Liver (tissue), 9 donors: ENCODE measurements around the gene EFCC1. TPM values are rescaled to one million over a fixed set of nuclear protein-coding genes. Genes with fewer than 3 reads are reported as not detected.
"Not testable (repeated sequence)": the region's sequence is repeated elsewhere in the genome, so short reads cannot be mapped to it uniquely, and the experiment has no call there.

Experiments
- DNase-seq: peaks from one replicate; pipeline ENCODE4 v3.0.0-alpha.2; 2017; ENCODE audit warnings: low spot score
- H3K27ac ChIP-seq, 2 donors: one replicate each; pipeline ENCODE4 v1.7.0; 2013; ENCODE audit warnings: inconsistent platforms in 2 of 2, low read length in 2 of 2, control low read depth in 1 of 2, low read depth in 1 of 2, mild to moderate bottlenecking in 1 of 2
- H3K27me3 ChIP-seq, 4 donors: one replicate each; pipeline versions ENCODE4 v1.6.1 to v1.7.0; 2013; ENCODE audit warnings: low read length in 3 of 4, inconsistent platforms in 1 of 4, mild to moderate bottlenecking in 1 of 4, moderate library complexity in 1 of 4; ENCODE audit not compliant: control insufficient read depth in 4 of 4, insufficient read depth in 4 of 4
- H3K36me3 ChIP-seq, 4 donors: one replicate each; pipeline versions ENCODE4 v1.6.1 to v1.7.0; 2013; ENCODE audit warnings: low read length in 3 of 4, mild to moderate bottlenecking in 3 of 4, low read depth in 1 of 4, moderate library complexity in 1 of 4; ENCODE audit not compliant: control insufficient read depth in 4 of 4, insufficient read depth in 3 of 4
- H3K4me1 ChIP-seq, 4 donors: one replicate each; pipeline versions ENCODE4 v1.6.1 to v1.7.0; 2013; ENCODE audit warnings: low read length in 3 of 4, mild to moderate bottlenecking in 3 of 4, moderate library complexity in 1 of 4; ENCODE audit not compliant: control insufficient read depth in 4 of 4, insufficient read depth in 4 of 4
- H3K4me3 ChIP-seq, 3 donors: one replicate each; pipeline versions ENCODE4 v1.6.1 to v1.7.0; 2013; ENCODE audit warnings: low read length in 3 of 3, control low read depth in 1 of 3, low read depth in 1 of 3, mild to moderate bottlenecking in 1 of 3
- H3K9ac ChIP-seq, 2 donors: one replicate each; pipeline ENCODE4 v1.7.0; 2013; ENCODE audit warnings: low read length in 2 of 2, mild to moderate bottlenecking in 2 of 2, moderate library complexity in 2 of 2, control low read depth in 1 of 2, low read depth in 1 of 2
- H3K9me3 ChIP-seq, 4 donors: one replicate each; pipeline versions ENCODE4 v1.6.1 to v1.7.0; 2013; ENCODE audit warnings: low read length in 3 of 4; ENCODE audit not compliant: control insufficient read depth in 4 of 4
- ATF3 ChIP-seq: IDR thresholded peaks from 2 replicates; pipeline ENCODE4 v1.6.1; 2016; ENCODE audit warnings: antibody characterized with exemption
- EGR1 ChIP-seq, 2 donors: IDR thresholded peaks; 2 replicates each; pipeline ENCODE4 v1.6.1; 2016 to 2018; ENCODE audit warnings: antibody characterized with exemption in 2 of 2, low read depth in 2 of 2
- GABPA ChIP-seq, 2 donors: IDR thresholded peaks in 1 of 2; conservative IDR thresholded peaks in 1 of 2; 2 replicates each; pipeline ENCODE4 v1.6.1; 2016; ENCODE audit warnings: antibody characterized with exemption in 2 of 2, mild to moderate bottlenecking in 1 of 2, moderate library complexity in 1 of 2
- HNF4A ChIP-seq, 2 donors: conservative IDR thresholded peaks; 2 replicates each; pipeline ENCODE4 v1.6.1; 2016; ENCODE audit warnings: antibody characterized with exemption in 2 of 2, mild to moderate bottlenecking in 2 of 2
- HNF4G ChIP-seq: IDR thresholded peaks from 2 replicates; pipeline ENCODE4 v1.6.1; 2016; ENCODE audit warnings: antibody characterized with exemption
- JUND ChIP-seq, 2 donors: IDR thresholded peaks; 2 replicates each; pipeline ENCODE4 v1.6.1; 2016; ENCODE audit warnings: antibody characterized with exemption in 2 of 2
- MAX ChIP-seq: IDR thresholded peaks from 2 replicates; pipeline ENCODE4 v1.6.1; 2016; ENCODE audit warnings: antibody characterized with exemption
- RAD21 ChIP-seq, 2 donors: IDR thresholded peaks; 2 replicates each; pipeline ENCODE4 v1.6.1; 2016; ENCODE audit warnings: antibody characterized with exemption in 2 of 2, mild to moderate bottlenecking in 2 of 2
- REST ChIP-seq: IDR thresholded peaks from 2 replicates; pipeline ENCODE4 v1.6.1; 2016; ENCODE audit warnings: antibody characterized with exemption, mild to moderate bottlenecking
- SP1 ChIP-seq: IDR thresholded peaks from 2 replicates; pipeline ENCODE4 v1.6.1; 2018; ENCODE audit warnings: antibody characterized with exemption, mild to moderate bottlenecking
- TAF1 ChIP-seq: conservative IDR thresholded peaks from 2 replicates; pipeline ENCODE4 v1.6.1; 2016; ENCODE audit warnings: antibody characterized with exemption, mild to moderate bottlenecking
- YY1 ChIP-seq: IDR thresholded peaks from 2 replicates; pipeline ENCODE4 v1.6.1; 2016; ENCODE audit warnings: antibody characterized with exemption, mild to moderate bottlenecking
- WGBS: extraction: QIAGEN DNeasy Blood & Tissue Kit; methylation state at CpG from one replicate; pipeline ENCODE4 v1.1.7; 2013; 5-methylcytosine and 5-hydroxymethylcytosine counted together
- polyA plus RNA-seq, 2 donors: library from polyadenylated mRNA; stranded (reverse) in 1 of 2; unstranded in 1 of 2; fragments of 200-250 nt in 1 of 2; fragments of >200 nt in 1 of 2; fragmentation: Nextera tagmentation in 1 of 2; extraction: Ambion mirVana in 1 of 2; gene quantifications; one replicate each; pipeline versions ENCODE4 v1.2.1 to v1.2.3, GENCODE V29; 2013 to 2015
- total RNA-seq, 2 donors: library from RNA; depleted of rRNA; stranded (reverse); fragments of >200 nt; gene quantifications; one replicate each; pipeline ENCODE4 v1.2.3, GENCODE V29; 2014
- donor health status: healthy.
- donor health status: healthy.
- donor health status: healthy.
- donor health status: healthy.
- donor health status: healthy.

Gene EFCC1
- total and polyA plus RNA-seq, 4 donors = 0.08 to 1.0 (median 0.24) TPM

GRCh38 chr3:129065016-129065719 lies 64.1 kb downstream of the EFCC1 start:
- TF ChIP-seq SP1 = no peak
- no peak for TF ChIP-seq MAX
- no peak for TF ChIP-seq HNF4G
- no peak for TF ChIP-seq TAF1
- no peak for TF ChIP-seq JUND (IDR thresholded peaks at IDR 0.05)
- no peak for TF ChIP-seq YY1
- TF ChIP-seq RAD21 (IDR thresholded peaks at IDR 0.05) = no peak
- no peak for TF ChIP-seq HNF4A (conservative IDR thresholded peaks at IDR 0.05)
- TF ChIP-seq REST = no peak
- no peak for TF ChIP-seq EGR1 (IDR thresholded peaks at IDR 0.05; ENCODE audit: low read depth in 2 of 2)
- no peak for TF ChIP-seq ATF3
- WGBS = 82% methylated on average over 14 of the region's 14 CpGs

GRCh38 chr3:129065720-129066073 lies 64.6 kb downstream of the EFCC1 start:
- H3K9ac ChIP-seq = no peak overlapping the region
- no peaks in the 10 kb centered on the region for H3K9me3 ChIP-seq
- no peak for TF ChIP-seq ATF3
- TF ChIP-seq SP1 = no peak
- no peak for TF ChIP-seq HNF4A (conservative IDR thresholded peaks at IDR 0.05)
- no peak for TF ChIP-seq GABPA (IDR thresholded peaks at IDR 0.05 in 1 of 2, conservative IDR thresholded peaks at IDR 0.05 in 1 of 2)
- peaks cover 0 to 2% (median 0%) of the 10 kb centered on the region in 4 donors for H3K4me1 ChIP-seq
- H3K4me3 ChIP-seq = no peak overlapping the region
- DNase-seq = no peak
- no peaks in the 10 kb centered on the region for H3K36me3 ChIP-seq
- 79% methylated on average over 4 of the region's 4 CpGs for WGBS
- no peak overlapping the region for H3K27ac ChIP-seq
- H3K27me3 ChIP-seq = no peaks in the 10 kb centered on the region

More at GRCh38 chr3:129065016-129065719, 64.1 kb downstream of the EFCC1 start:
- H3K27ac ChIP-seq = no peak overlapping the region
- no peaks in the 10 kb centered on the region for H3K27me3 ChIP-seq
- H3K9ac ChIP-seq = no peak overlapping the region
- H3K9me3 ChIP-seq = no peaks in the 10 kb centered on the region
- H3K4me1 ChIP-seq = peaks cover 0 to 2% (median 0%) of the 10 kb centered on the region in 4 donors
- no peak for DNase-seq
- no peak overlapping the region for H3K4me3 ChIP-seq
- no peaks in the 10 kb centered on the region for H3K36me3 ChIP-seq

- H3K9ac ChIP-seq, H3K4me1 ChIP-seq, H3K9me3 ChIP-seq, DNase-seq, H3K27ac ChIP-seq, H3K4me3 ChIP-seq, H3K27me3 ChIP-seq, H3K36me3 ChIP-seq: not testable (repeated sequence)
- 88% methylated on average over 7 of the region's 7 CpGs for WGBS
Measured at GRCh38 chr3:129067719-129068118, 66.6 kb downstream of the EFCC1 start.
